Activated CD4-positive, alpha-beta T cell treated with anti-CD3 and anti-CD28 coated beads, Interleukin-2, amount 10 ng/mL, durations not matched to agents 24 days and 14 days (primary cell): Measurements from ENCODE around the gene RALGPS1. TPM values are rescaled to one million over a fixed set of nuclear protein-coding genes. Genes with fewer than 3 reads are reported as not detected.

ENCODE experiments used
- DNase-seq: peaks from one replicate; pipeline ENCODE4 v3.0.0; 2022
- H3K27ac Mint-ChIP-seq: one replicate; pipeline ENCODE4 v1.8.0; 2022; ENCODE audit warnings: mild to moderate bottlenecking, mixed read lengths
- H3K27me3 Mint-ChIP-seq: one replicate; pipeline ENCODE4 v1.8.0; 2022; ENCODE audit warnings: mixed read lengths
- H3K36me3 Mint-ChIP-seq: one replicate; pipeline ENCODE4 v1.8.0; 2022; ENCODE audit warnings: low read depth, mild to moderate bottlenecking, mixed read lengths
- H3K4me1 Mint-ChIP-seq: one replicate; pipeline ENCODE4 v1.8.0; 2021; ENCODE audit warnings: mixed read lengths
- H3K4me3 Mint-ChIP-seq: one replicate; pipeline ENCODE4 v1.8.0; 2022; ENCODE audit warnings: mild to moderate bottlenecking, moderate library complexity, mixed read lengths
- H3K9me3 Mint-ChIP-seq: one replicate; pipeline ENCODE4 v1.8.0; 2021; ENCODE audit warnings: mixed read lengths
- intact Hi-C: fragments of 100-400 bp; cut with micrococcal nuclease; formaldehyde crosslinking; loops from one replicate; pipeline ENCODE4 v1.15.1; 2023
- total RNA-seq: library from RNA; stranded (reverse); gene quantifications from 2 replicates; pipeline ENCODE4 v1.2.3, GENCODE V29; 2022

The RALGPS1 gene
- total RNA-seq, 1 donor from 2014 or later = 2.0 TPM

GRCh38 chr9:127104581-127105311 is 190.2 kb downstream of the RALGPS1 start:
- H3K27me3 Mint-ChIP-seq = peaks cover 10% of the 10 kb centered on the region
- no peaks in the 10 kb centered on the region for H3K9me3 Mint-ChIP-seq
- intact Hi-C loops = no loop called here
- H3K4me3 Mint-ChIP-seq = no peak overlapping the region
- H3K36me3 Mint-ChIP-seq = no peaks in the 10 kb centered on the region
- DNase-seq = no peak
- no peak overlapping the region for H3K27ac Mint-ChIP-seq
- no peaks in the 10 kb centered on the region for H3K4me1 Mint-ChIP-seq

DNA sequence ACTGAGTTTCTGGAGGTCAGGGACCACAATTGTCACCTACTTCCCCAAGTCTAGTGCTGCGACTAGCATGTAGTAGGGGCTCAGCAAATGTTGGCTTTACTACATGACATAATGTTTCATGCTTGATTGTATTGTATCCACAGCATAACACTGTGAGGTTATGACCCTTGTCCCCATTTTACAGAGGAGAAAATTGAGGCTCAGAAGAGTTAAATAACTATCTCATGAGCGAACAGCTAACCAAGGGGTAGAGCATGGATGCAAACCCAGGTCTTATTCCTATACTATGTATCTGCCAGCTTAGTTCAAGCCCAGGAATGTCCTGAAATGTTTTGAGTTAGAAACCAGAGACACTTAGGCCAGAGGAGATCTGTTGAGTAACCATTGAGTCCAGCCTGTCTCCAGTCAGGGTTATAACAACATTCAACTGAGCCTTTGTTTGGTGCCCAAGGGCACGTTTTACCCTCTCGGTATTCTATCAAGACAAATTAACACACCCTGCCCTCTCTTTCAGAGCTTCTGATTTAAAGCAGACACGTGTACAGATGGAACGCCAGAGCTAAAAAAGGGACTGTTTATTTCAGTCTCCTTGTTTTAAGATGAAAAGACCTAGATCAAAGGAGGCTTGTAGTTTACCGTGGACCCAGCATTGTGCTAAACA is 191.4 kb downstream of the RALGPS1 start:
- H3K9me3 Mint-ChIP-seq = no peaks in the 10 kb centered on the region
- intact Hi-C loops = no loop called here
- no peaks in the 10 kb centered on the region for H3K4me1 Mint-ChIP-seq
- H3K36me3 Mint-ChIP-seq = no peaks in the 10 kb centered on the region
- no peak overlapping the region for H3K4me3 Mint-ChIP-seq
- H3K27me3 Mint-ChIP-seq = peaks cover 21% of the 10 kb centered on the region
- H3K27ac Mint-ChIP-seq = no peak overlapping the region
- DNase-seq = no peak

DNA sequence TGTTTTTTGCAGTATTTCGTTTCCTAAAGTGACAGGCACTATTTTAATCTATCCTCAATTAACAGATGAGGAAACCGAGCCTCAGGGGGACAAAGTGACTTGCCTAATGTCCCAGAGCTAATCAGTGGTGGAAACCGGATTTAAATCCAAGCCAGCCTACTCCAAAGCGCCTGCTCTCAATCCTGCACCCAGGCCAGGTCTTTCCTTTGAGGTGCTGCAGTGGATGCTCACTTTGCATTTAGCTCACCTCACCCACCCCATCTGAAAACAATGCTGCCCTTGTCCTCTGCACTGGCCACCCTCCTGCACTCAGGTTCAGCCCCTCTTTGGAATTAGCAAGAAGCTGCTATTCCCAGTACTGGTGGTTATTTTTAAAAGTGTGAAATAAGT is 191.9 kb downstream of the RALGPS1 start:
- Mint-ChIP-seq H3K36me3 (no peaks in the 10 kb centered on the region), H3K4me1 (no peaks in the 10 kb centered on the region), H3K9me3 (no peaks in the 10 kb centered on the region), H3K4me3 (no peak overlapping the region), H3K27ac (no peak overlapping the region), H3K27me3 (peaks cover 22% of the 10 kb centered on the region)
- DNase-seq = no peak
- intact Hi-C loops = no loop called here

DNA sequence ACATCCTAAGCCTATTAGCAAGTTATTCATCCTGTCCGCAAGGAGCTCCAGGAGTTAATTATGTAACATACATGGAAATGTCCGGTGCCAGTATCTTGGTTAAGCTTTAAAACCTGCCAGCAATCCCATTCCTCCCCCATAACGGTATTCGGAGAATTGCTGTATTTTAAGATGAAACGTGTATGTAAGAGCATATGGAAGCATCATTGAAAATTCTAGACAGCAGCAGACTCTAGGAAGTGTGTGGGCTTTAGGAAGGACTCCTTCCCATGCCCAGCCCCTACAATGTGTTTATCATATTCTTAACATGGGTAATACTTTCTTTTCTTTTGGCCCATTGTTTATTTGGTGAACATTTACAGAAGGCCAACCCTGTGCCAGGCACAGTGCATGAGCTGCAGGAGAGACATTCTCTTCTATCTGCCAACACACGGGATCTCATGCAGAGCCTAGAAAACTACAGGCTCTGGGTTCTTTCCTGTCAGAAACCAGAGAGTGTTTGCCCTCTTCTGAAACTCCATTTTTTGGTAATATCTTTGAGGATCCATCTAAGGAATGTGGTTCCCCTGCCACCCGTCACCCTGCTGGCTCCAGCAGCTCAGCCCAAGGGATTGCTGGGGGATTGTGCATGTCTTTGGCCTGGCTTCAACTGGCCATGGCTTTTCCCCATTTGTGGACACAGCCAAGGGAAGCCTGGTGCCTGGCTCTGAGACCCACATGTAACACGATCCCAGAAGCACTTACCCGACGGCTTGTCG is 192.8 kb downstream of the RALGPS1 start:
- Mint-ChIP-seq H3K27ac (no peak overlapping the region), H3K4me1 (no peaks in the 10 kb centered on the region), H3K4me3 (no peak overlapping the region), H3K9me3 (no peaks in the 10 kb centered on the region), H3K36me3 (no peaks in the 10 kb centered on the region), H3K27me3 (peaks cover 19% of the 10 kb centered on the region)
- no peak for DNase-seq
- intact Hi-C loops = no loop called here

DNA sequence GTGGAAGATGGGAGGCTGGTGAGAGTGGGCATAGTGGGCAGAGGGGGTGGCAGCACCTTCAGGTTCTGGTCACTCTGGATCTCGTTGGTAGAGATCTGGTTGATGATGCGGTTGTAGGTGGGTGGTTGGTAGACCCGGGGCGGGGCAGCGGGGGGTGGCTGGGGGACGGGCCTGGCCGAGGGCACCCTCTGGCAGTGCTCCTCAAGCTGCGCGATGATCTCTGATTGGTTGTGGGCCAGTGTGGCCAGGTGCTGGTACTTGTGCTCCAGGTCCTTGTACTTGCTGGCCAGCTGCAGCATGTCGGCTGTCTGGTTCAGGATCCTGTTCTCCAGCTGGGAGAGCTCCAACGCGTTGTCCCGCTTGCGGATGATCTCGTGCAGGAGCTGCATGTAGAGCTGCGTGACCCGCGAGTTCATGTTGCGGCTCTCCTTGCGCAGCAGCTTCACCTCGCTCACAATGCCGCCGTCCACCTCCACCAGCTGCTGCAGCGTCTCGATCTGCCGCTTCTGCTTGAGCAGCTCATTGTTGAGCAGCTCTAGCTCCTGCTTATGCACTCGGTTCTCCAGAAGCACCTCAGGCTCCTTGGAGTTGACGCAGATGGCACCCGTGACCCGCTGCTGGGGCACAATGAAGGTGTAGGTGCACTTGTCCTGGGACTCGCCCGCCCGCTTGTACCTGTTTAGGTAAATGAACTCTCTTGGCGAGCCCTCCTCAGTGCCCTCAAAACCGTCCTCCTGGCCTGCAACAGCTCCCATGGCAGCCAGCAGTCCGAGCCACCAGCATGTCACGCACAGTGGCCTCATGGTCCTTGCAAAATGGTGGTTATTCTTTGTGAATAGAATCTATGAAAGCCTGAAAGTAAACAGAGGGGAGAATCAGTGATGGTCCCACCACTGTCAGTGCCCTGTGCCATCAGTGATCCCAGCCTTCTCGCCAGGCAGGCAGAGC is 193.6 kb downstream of the RALGPS1 start:
- intact Hi-C loops = no loop called here
- Mint-ChIP-seq H3K4me1 (no peaks in the 10 kb centered on the region), H3K4me3 (no peak overlapping the region), H3K27ac (no peak overlapping the region), H3K9me3 (no peaks in the 10 kb centered on the region), H3K36me3 (no peaks in the 10 kb centered on the region), H3K27me3 (peaks cover 17% of the 10 kb centered on the region)
- DNase-seq = no peak

DNA sequence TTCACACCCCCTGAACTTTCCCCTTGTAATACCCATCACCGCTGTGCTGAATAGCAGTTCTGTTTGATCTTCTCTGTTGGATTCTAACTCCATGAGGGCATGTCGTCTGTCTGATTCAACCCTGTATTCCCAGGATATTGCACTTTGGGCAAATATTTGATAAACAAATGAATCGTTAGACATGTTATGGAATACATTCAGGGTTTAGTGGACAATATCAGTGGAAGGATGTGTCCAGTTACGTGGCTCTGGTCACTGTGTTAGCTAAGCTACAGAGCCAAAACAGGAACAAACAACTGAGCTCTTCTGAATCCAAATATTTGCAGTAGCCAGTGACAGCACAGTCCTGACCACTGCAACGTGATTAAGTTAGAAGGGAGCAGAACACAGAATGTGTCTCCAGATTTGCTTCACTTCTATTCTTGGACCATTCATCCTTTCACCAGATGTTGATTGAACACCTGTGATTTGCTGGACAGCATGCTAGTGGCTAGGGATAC is 194.7 kb downstream of the RALGPS1 start:
- Mint-ChIP-seq H3K9me3 (no peaks in the 10 kb centered on the region), H3K4me1 (no peaks in the 10 kb centered on the region), H3K4me3 (no peak overlapping the region), H3K36me3 (no peaks in the 10 kb centered on the region), H3K27me3 (peaks cover 17% of the 10 kb centered on the region), H3K27ac (no peak overlapping the region)
- DNase-seq = no peak
- intact Hi-C loops = no loop called here

DNA sequence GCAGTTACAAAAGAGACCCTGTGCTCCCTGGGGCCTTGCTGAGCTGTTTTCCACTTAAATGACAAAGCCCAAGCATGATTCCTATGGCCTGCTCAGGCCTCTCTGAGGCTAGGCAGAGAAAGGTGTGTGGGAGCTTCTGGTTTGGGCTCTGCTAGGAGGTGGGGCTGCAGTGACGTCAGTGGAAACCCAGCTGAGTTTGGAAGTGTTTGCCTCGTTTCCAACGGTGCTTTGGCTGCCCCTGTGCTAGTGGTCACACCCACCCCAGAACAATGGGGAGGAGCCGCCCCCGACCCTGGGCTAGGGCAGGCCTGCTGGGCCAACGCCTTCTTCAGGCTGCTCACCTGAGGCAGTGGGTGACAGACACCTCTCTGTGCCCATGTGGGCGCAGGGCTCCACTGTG is 197.5 kb downstream of the RALGPS1 start:
- intact Hi-C loops = no loop called here
- peaks cover 15% of the 10 kb centered on the region for H3K27me3 Mint-ChIP-seq

DNA sequence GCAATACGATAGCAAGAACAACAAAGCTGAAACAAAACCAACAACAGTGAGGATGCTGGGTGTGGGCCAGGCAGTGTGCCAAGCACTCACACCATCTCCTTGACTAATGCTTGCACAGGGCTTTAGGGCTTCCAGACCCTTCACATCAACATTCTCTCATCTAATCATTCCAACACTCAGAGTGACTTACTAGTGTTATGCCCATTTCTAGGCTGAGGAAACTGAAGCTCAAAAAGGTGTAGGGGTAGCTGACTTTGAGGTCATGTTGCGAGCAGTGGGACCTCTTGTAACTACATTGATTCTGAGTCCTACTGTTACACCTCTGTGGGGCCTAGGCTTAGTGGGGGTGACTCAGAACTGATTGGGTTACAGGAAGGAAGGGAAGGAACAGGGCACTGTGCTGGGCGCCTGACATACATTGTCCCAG is 198.2 kb downstream of the RALGPS1 start:
- H3K36me3 Mint-ChIP-seq = no peaks in the 10 kb centered on the region
- peaks cover 15% of the 10 kb centered on the region for H3K27me3 Mint-ChIP-seq
- H3K27ac Mint-ChIP-seq = no peak overlapping the region
- intact Hi-C loops = no loop called here
- H3K9me3 Mint-ChIP-seq = no peaks in the 10 kb centered on the region
- H3K4me3 Mint-ChIP-seq = no peak overlapping the region
- H3K4me1 Mint-ChIP-seq = peaks cover 13% of the 10 kb centered on the region
- DNase-seq = no peak

More for the DNA sequence above, 197.5 kb downstream of the RALGPS1 start:
- no peak overlapping the region for H3K27ac Mint-ChIP-seq
- no peak overlapping the region for H3K4me3 Mint-ChIP-seq
- H3K9me3 Mint-ChIP-seq = no peaks in the 10 kb centered on the region
- no peak for DNase-seq
- H3K4me1 Mint-ChIP-seq = peaks cover 11% of the 10 kb centered on the region
- no peaks in the 10 kb centered on the region for H3K36me3 Mint-ChIP-seq

GRCh38 chr9:127113191-127113972 is 198.8 kb downstream of the RALGPS1 start:
- Mint-ChIP-seq H3K36me3 (no peaks in the 10 kb centered on the region), H3K27ac (no peak overlapping the region), H3K4me1 (peaks cover 13% of the 10 kb centered on the region), H3K4me3 (no peak overlapping the region), H3K9me3 (no peaks in the 10 kb centered on the region), H3K27me3 (peaks cover 15% of the 10 kb centered on the region)
- intact Hi-C loops = no loop called here
- DNase-seq = no peak

DNA sequence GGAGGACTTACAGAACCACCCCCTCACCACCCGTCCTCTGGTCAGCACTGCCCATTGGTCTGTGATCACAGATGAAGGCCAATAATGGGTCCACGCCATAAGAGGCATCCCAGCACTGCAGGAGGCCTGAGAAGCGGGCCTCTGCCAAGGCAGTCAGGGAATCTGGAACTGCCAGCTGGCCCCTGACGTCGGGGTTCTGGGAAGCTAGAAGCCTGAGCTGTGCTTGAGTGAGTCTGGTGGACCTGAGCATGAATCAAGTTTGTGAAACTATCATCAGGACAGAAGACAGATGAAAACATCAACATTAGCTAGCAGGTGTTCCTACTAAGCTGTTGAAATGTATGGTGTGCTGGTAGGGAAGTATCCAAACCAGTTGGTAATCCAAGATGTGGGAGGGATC is 200.0 kb downstream of the RALGPS1 start:
- DNase-seq = no peak
- peaks cover 13% of the 10 kb centered on the region for H3K4me1 Mint-ChIP-seq
- intact Hi-C loops = no loop called here
- no peaks in the 10 kb centered on the region for H3K9me3 Mint-ChIP-seq
- H3K27me3 Mint-ChIP-seq = peaks cover 19% of the 10 kb centered on the region
- no peak overlapping the region for H3K4me3 Mint-ChIP-seq
- H3K27ac Mint-ChIP-seq = no peak overlapping the region
- H3K36me3 Mint-ChIP-seq = no peaks in the 10 kb centered on the region

DNA sequence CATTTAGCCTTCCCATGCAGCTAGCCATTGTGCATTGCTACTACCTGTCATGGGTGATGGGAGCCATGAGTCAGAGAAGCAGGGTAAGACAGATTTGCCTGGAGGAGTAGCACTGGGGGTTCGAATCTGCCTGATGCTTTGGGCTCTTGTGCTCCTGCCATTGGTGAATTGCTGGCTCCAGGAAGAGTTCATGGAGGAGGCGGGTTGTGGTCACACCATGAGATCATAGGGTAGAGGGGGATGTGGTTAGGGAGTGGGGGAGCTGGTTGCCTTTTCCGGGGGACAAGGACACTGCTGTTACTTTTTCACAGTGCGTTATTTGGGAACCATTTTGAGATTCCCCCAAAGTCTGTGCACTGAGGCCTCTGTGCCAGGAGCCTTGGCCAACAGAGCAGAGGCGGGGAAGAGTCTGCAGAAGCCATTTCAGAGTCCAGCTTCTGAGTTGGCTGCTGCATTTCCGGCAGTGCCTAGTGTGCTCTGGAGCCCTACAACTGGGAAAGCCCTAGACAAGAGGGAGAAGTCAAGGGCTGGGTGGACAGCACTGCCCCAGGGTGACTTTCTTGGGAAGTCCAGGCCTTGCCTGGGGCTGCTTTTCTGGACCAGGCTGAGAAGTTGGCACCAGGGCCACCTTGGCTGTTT is 201.6 kb downstream of the RALGPS1 start:
- intact Hi-C loops = no loop called here
- no peaks in the 10 kb centered on the region for H3K36me3 Mint-ChIP-seq
- H3K4me1 Mint-ChIP-seq = peaks cover 13% of the 10 kb centered on the region
- DNase-seq = peak; percentile 68
- no peak overlapping the region for H3K27ac Mint-ChIP-seq
- peak overlapping the region; percentile 52 for H3K4me3 Mint-ChIP-seq
- H3K27me3 Mint-ChIP-seq = peaks cover 12% of the 10 kb centered on the region
- H3K9me3 Mint-ChIP-seq = no peaks in the 10 kb centered on the region

DNA sequence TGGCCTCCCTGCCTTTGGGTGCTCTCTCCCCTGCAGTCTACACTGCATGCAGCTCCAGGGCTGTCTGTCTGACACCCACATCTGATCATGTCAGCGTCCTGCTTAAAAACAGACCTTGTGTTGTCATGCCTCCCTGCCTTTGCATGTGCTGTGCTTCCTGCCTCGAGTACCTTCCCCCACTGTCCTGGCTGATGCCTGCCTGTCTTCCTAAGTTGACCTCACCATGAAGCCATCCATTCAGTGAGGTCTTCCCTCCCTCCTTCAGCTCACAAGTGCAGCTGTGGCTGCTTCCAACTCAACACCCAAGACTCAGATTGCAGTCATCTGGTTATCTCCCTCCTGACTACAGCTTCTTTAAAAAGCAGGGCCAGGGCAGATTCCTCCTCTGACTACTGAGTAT is 202.4 kb downstream of the RALGPS1 start:
- H3K27ac Mint-ChIP-seq = peak overlapping the region; percentile 17
- no peaks in the 10 kb centered on the region for H3K36me3 Mint-ChIP-seq
- intact Hi-C loops = no loop called here
- peaks cover 18% of the 10 kb centered on the region for H3K27me3 Mint-ChIP-seq
- H3K4me1 Mint-ChIP-seq = peaks cover 13% of the 10 kb centered on the region
- H3K9me3 Mint-ChIP-seq = no peaks in the 10 kb centered on the region
- no peak overlapping the region for H3K4me3 Mint-ChIP-seq
- peak; percentile 60 for DNase-seq
